ENCODE measurements around the gene NBEA.

The NBEA gene

GRCh38 chr13:34939771-34940170, 2.3 kb upstream of the NBEA start:
- no peak overlapping the region for H3K27ac ChIP-seq
- TF ChIP-seq CTCF (conservative IDR thresholded peaks at IDR 0.05) = no peak

GRCh38 chr13:34941436-34941834, 635 bp upstream of the NBEA start:
- TF ChIP-seq CTCF (conservative IDR thresholded peaks at IDR 0.05) = no peak
- peak overlapping the region; percentile 80 for H3K27ac ChIP-seq

- peak; percentile 30; the same call in 1 of the 2 replicates for TF ChIP-seq CTCF (conservative IDR thresholded peaks at IDR 0.05)
- peak overlapping the region; percentile 80 for H3K27ac ChIP-seq
These were observed 814 bp downstream of the NBEA start for GRCh38 chr13:34942732-34943435.

GRCh38 chr13:34943436-34944273, 1.6 kb downstream of the NBEA start:
- peak overlapping the region; percentile 80 for H3K27ac ChIP-seq
- no peak for TF ChIP-seq CTCF (conservative IDR thresholded peaks at IDR 0.05)

GRCh38 chr13:34944274-34944634, 2.2 kb downstream of the NBEA start:
- H3K27ac ChIP-seq = peak overlapping the region; percentile 80; the same call in 1 of the 2 replicates
- no peak for TF ChIP-seq CTCF (conservative IDR thresholded peaks at IDR 0.05)

- TF ChIP-seq CTCF (conservative IDR thresholded peaks at IDR 0.05) = no peak
- H3K27ac ChIP-seq = 0 out of 2 replicates have a peak overlapping the region, but pooled peaks have one; percentile 80
These were observed 2.7 kb downstream of the NBEA start for GRCh38 chr13:34944751-34945150.

GRCh38 chr13:34951528-34951927, 9.5 kb downstream of the NBEA start:
- TF ChIP-seq CTCF (conservative IDR thresholded peaks at IDR 0.05) = no peak
- H3K27ac ChIP-seq = no peak overlapping the region
